HG03457 (cell line): ENCODE data around the gene CRY2.

ENCODE experiments used
- ATAC-seq: cut with Tn5 transposase; IDR thresholded peaks from one replicate; pipeline ENCODE4 v1.9.1; 2021; ENCODE audit warnings: moderate number of reproducible peaks; ENCODE audit not compliant: unreplicated experiment

The CRY2 gene

GRCh38 chr11:45917286-45917622, 70.0 kb downstream of the CRY2 start:
- ATAC-seq: peak; percentile 6

DNA sequence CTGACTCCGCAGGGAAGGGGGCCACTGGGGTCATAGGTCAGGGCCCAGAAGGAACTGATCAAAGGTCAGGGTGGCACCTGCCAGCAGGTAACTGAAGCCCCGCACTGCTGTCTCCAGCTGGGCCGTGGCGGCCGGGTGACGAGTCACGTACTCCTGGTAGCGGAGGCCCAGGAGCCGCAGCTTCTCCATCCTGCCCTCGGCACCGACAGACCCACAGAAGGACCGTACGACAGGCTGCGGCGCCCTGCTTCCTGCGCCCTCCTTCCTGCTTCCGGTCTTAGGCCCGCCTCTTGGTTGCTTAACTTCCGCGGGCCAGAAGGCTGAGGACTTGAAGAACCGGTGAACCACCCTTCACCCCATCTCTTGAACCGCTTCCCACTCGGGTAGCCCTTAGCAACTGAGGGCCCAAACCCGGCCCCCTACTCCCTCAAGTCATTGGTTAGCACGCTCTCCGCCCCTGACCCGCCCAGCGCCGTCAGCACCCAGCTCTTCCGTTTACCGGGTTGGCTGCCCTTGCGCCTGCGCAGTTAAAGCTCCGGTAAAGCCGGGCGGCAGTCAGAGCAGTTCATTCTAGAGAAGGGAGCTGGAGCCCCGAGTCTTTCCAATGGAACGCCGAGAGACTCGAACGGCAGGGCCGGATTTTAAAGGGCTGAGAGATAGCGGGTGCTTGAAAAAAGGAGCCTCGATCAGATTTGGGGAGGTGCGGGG, 70.5 kb downstream of the CRY2 start, which contains the start of gene PEX16:
TSS of gene PEX16 (minus strand) at position 255 of the 708 bp plus-strand sequence. CDS start at position 189, 66 bp downstream.
- ATAC-seq: peak; percentile 71

DNA sequence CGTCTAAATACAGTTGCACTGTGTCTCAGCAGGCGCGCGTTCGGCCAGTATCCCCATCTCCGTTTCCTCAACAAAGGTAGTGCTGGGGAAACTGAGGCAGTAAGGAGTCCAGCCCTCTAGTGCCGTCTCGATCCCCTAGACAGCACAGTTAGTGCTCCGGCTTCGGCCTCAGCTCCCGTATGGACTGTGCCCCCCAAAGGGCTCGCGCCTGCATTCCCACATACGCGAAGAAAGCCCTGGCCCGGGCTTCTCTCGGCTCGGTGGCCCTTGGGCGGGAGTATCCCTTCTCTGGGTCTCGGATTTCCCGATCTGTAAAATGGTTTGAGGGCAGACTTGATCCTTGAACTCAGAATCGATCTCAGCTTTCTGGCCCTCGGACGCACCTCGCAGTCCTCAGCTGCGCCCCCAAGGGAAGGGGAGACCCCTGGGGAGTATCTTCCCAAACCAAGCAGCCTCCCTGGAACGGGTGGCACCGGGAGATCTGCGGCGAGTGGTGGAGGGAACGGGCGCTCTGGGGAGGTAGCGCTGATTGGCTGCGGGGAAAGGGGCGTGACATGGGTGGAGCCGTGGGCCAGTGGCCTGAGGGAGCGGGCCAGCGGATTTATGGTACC, 71.2 kb downstream of the CRY2 start:
- ATAC-seq: peak; percentile 35

- no peak for ATAC-seq
Observed at GRCh38 chr11:45918962-45919675, 71.8 kb downstream of the CRY2 start.

DNA sequence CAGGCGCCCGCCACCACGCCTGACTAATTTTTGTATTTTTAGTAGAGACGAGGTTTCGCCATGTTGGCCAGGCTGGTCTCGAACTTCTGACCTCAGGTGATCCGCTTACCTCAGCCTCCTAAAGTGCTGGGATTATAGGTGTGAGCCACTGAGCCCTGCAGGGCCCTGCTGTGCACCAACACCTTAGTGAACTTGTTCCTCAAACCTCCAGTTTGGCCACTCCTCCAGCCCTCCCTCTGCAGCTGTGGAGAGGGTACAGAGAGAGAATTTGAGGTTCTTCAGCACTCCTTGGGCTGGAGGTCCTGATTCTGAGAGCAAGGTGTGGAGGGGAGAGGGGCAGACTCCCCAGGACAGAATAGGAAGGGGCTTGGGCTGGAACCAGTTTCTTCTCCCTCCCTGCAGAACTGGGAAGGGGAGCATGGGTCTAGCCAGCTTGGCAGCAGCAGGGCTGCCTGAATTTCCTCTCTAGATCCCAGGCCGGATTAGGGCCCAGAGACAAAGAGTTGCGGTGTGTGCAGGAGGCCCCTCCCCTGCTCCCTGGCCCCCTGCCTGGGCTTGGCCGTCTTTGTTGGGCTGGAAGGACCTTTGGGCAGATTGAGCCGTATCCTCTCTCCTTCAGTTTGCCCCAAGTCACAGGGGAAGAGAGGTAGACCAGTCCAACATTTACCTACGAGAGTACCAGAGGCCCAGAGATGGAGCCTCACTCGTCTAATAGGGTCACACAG, 72.7 kb downstream of the CRY2 start:
- no peak for ATAC-seq

- ATAC-seq: no peak
Observed at GRCh38 chr11:45920531-45921477, 73.5 kb downstream of the CRY2 start.

DNA sequence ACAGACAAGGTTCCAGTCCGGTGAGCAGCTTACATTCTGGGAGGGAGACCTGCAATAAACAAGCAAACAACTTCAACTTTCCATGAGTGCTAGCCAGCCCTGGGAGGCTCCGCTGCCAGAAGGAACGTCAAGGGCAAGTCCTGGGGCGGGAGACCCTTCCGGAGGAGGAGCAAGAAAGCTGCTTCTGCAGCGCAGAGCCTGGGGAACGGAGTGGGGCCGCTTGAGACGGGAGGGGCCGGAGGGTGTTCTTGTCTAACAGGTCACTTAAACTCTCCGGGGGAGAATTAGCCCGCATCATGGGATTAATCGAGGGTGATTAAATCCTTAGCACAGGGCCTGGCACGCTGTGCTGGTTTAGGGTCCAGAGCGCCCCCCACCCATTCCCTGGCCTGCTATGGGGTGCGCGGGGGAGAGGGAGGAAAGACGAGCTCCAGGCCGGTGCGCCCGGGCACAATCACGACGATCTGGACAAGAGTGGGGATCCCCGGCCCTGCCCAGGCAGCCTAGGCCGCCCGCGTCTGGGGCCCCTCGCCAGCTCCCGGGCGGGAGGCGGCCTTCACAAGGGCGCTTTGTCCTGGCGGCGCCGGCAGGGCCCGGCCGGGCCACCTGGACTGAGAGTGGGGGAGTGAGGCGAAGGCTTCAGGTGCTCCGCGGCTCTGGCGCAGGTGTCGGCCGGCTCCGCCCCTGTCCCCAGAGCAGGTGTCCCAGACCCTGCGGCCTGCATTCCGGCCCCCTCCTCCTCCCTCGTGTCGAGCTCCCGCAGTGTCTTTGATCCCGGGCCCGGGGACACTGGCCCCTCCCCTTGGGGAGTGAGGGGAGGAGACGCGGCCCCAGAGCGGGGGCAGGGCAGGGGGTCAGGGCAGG, 74.5 kb downstream of the CRY2 start:
- no peak for ATAC-seq

GRCh38 chr11:45922425-45923082, 75.3 kb downstream of the CRY2 start, which contains the start of gene LARGE2:
Gene LARGE2 (plus strand): TSS chr11:45922656. CDS start chr11:45922883, 227 bp downstream.
- no peak for ATAC-seq

DNA sequence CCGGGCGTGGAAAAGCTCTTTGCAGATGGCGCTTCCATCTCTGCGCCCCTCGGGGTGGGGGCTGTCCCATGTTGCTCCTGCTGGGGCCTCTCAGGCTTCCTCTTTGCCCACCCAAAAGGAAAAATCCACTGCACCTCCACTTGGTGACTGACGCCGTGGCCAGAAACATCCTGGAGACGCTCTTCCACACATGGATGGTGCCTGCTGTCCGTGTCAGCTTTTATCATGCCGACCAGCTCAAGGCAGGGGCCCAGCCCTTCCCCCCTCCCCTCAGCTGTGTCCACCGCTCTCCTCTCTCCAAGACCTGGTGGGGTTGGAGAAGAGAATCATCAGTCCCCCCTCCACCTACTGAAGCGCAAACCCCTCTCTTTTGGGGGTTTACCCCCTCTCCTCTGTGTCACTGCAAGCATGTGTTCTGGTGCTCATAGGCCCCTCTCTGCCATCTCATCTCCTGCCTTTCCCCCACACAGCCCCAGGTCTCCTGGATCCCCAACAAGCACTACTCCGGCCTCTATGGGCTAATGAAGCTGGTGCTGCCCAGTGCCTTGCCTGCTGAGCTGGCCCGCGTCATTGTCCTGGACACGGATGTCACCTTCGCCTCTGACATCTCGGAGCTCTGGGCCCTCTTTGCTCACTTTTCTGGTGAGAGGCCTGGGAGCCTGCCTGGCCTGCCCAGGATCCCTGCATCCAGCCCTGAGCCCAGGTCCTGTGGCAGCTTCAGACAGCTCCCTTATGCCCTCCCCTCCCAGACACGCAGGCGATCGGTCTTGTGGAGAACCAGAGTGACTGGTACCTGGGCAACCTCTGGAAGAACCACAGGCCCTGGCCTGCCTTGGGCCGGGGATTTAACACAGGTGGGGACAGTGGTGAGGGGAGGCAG, 77.0 kb downstream of the CRY2 start:
- no peak for ATAC-seq

DNA sequence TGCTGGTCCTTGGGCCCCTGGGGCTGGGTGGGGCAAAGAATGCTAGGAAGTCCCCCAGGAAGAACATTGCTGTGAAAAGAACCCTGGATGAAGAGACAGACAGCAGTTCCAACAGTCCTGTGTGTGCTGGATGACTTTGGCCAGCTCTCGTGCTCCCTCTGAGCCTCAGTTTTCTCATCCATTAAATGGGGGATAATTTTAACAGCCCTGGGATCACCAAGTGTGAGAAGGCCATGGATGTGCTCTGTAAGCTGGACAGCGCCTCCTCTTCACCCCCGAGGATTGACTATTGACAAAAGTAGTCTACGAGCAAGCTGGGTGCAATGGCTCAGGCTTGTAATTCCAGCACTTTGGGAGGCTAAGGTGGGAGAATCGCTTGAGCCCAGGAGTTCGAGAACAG, 77.7 kb downstream of the CRY2 start:
- ATAC-seq: no peak

- no peak for ATAC-seq
Observed at GRCh38 chr11:45925550-45925949, 78.3 kb downstream of the CRY2 start.

- ATAC-seq: no peak
Observed at GRCh38 chr11:45926001-45926401, 78.7 kb downstream of the CRY2 start.

DNA sequence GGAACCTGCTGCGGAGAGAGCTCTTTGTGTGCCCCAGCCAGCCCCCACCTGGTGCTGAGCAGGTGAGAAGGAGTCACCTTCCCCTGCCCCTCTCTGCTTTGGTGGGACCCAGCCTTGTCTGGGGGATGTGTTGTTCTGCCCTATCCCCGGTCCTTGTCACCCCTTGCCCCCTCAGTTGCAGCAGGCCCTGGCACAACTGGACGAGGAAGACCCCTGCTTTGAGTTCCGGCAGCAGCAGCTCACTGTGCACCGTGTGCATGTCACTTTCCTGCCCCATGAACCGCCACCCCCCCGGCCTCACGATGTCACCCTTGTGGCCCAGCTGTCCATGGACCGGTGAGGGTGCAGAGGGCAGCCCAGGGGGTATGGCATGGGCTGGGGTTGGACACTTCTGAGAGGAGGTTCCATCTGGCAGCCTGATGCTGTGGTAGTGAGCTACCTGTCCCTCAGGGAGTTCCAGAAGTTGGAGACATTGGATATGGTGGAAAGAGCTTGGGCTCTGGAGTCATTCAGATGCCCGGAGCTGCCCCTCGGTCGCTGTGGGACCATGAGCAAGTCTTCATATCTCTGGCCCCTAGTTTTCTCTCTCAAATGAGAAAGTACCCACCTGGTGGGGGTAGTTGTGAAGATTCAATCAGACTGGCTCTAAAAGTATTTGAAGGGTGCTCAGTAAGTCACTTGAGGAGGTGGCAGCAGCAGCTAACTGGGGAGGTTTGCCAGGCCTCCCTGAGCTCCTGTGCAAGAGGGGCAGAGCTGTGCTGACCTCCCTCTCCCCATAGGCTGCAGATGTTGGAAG, 79.5 kb downstream of the CRY2 start:
- ATAC-seq: no peak

DNA sequence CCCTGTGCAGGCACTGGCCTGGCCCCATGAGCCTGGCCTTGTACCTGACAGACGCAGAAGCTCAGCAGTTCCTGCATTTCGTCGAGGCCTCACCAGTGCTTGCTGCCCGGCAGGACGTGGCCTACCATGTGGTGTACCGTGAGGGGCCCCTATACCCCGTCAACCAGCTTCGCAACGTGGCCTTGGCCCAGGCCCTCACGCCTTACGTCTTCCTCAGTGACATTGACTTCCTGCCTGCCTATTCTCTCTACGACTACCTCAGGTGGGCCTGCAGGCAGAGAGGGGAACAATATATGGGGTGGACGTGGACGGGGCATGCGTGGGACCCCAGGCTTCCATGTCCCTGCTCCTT, 80.0 kb downstream of the CRY2 start:
- no peak for ATAC-seq

DNA sequence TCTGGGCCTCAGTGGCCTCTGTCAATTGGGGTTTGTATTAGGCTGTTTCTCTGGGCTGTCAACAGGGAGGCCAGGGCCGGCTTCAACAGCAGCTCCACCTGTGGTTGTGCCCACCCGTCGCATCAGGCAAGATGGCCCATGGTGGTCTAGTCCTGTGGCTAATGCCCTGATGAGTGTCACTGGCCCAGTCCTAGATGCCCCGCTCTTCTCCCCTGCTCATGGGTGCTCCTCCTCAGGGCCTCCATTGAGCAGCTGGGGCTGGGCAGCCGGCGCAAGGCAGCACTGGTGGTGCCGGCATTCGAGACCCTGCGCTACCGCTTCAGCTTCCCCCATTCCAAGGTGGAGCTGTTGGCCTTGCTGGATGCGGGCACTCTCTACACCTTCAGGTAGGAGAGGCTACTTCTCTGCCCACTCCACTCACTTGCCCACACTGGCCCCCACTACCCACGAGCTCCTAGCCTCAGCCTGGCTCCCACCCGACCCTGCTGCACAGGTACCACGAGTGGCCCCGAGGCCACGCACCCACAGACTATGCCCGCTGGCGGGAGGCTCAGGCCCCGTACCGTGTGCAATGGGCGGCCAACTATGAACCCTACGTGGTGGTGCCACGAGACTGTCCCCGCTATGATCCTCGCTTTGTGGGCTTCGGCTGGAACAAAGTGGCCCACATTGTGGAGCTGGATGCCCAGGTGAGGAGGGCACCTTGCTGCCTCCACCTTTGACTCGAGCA, 80.6 kb downstream of the CRY2 start:
- ATAC-seq: no peak

- ATAC-seq: no peak
Observed at GRCh38 chr11:45928535-45929215, 81.4 kb downstream of the CRY2 start.
